ENCODE data around the gene ACTMAP.

Gene ACTMAP

GRCh38 chr19:40693896-40694295 is 56.4 kb downstream of the ACTMAP start:
- no peak for DNase-seq (ENCODE audit: low spot score)

GRCh38 chr19:40693150-40693788 is 57.0 kb downstream of the ACTMAP start:
- no peak for DNase-seq (ENCODE audit: low spot score)

GRCh38 chr19:40692212-40692551 is 58.1 kb downstream of the ACTMAP start:
- DNase-seq (ENCODE audit: low spot score), result no peak

GRCh38 chr19:40691421-40692211 is 58.7 kb downstream of the ACTMAP start:
- no peak for DNase-seq (ENCODE audit: low spot score)
